ENCODE measurements around the gene YTHDF2.
"Not testable (repeated sequence)": the region's sequence is repeated elsewhere in the genome, so short reads cannot be mapped to it uniquely, and the experiment has no call there.

YTHDF2 gene

GRCh38 chr1:28736450-28737306, at the start of gene YTHDF2:
Gene YTHDF2 (plus strand): TSS chr1:28736940. CDS start chr1:28737121, 181 bp downstream.
- Histone ChIP-seq H3K9ac (ENCODE audit: low read depth in 1 of 2, low read length in 2 of 2) (peak within 1 kb of the TSS; percentile 84 to 94), H3K9me3 (ENCODE audit: control insufficient read depth in 2 of 2, low read length in 2 of 2) (no peaks in the 10 kb centered on the region), H3K4me3 (ENCODE audit: low read length in 2 of 2) (peak within 1 kb of the TSS; percentile 86 to 91), H3K36me3 (ENCODE audit: control insufficient read depth in 2 of 2, insufficient read depth in 2 of 2, low read length in 2 of 2) (peaks cover 21 to 27% of the 10 kb centered on the region in 2 donors), H3K27me3 (ENCODE audit: control insufficient read depth in 2 of 2, insufficient read depth in 2 of 2, low read length in 2 of 2) (no peaks in the 10 kb centered on the region), H3K27ac (ENCODE audit: low read depth in 2 of 2, low read length in 2 of 2) (peak within 1 kb of the TSS; percentile 94 to 95), H3K4me1 (ENCODE audit: control insufficient read depth in 2 of 2, insufficient read depth in 2 of 2, low read length in 2 of 2) (peaks cover 21 to 23% of the 10 kb centered on the region in 2 donors)

DNA sequence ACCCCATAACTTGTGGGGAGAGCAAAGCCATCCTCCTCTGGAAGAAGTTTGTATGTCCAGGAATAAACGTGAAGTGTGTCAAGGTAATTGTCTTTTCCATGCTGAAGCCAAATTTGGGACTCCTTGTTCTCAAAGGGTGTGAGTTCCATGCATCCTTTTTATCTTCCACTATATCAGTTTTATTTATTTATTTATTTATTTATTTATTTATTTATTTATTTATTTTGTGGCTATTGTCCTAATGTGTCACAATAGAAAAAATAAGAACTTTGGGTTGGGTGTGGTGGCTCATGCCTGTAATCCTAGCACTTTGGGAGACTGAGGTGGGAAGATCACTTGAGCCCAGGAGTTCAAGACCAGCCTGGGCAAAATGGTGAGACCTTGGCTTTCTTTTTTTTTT, 45.1 kb upstream of the YTHDF2 start:
- not testable (repeated sequence) for H3K4me3 ChIP-seq (ENCODE audit: low read length in 2 of 2); H3K27me3 ChIP-seq (ENCODE audit: control insufficient read depth in 2 of 2, insufficient read depth in 2 of 2, low read length in 2 of 2); H3K27ac ChIP-seq (ENCODE audit: low read depth in 2 of 2, low read length in 2 of 2); H3K9ac ChIP-seq (ENCODE audit: low read depth in 1 of 2, low read length in 2 of 2); H3K4me1 ChIP-seq (ENCODE audit: control insufficient read depth in 2 of 2, insufficient read depth in 2 of 2, low read length in 2 of 2); H3K9me3 ChIP-seq (ENCODE audit: control insufficient read depth in 2 of 2, low read length in 2 of 2)
- peaks cover 17 to 18% of the 10 kb centered on the region in 2 donors for H3K36me3 ChIP-seq (ENCODE audit: control insufficient read depth in 2 of 2, insufficient read depth in 2 of 2, low read length in 2 of 2)

DNA sequence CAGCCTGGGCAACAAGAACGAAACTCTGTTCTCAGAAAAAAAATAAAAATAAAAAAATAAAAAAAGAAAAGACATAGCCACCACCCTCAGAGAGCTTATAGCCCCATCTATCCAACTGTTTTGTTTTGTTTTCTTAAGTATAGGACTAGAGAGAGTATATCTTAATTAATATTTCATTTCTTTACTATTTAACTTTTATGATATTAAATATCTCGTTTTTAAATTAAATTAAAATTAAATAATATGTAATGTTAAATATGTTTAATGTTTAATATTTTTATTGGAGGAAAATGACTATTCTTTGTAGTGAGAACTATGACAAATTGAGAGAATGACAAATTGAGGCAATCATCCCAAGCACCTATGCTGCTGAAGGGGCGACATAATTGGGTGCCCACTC, 33.1 kb upstream of the YTHDF2 start:
- Histone ChIP-seq H3K4me3 (ENCODE audit: low read length in 2 of 2) (no peak overlapping the region), H3K9ac (ENCODE audit: low read depth in 1 of 2, low read length in 2 of 2) (no peak overlapping the region), H3K27ac (ENCODE audit: low read depth in 2 of 2, low read length in 2 of 2) (no peak overlapping the region), H3K27me3 (ENCODE audit: control insufficient read depth in 2 of 2, insufficient read depth in 2 of 2, low read length in 2 of 2) (no peaks in the 10 kb centered on the region), H3K36me3 (ENCODE audit: control insufficient read depth in 2 of 2, insufficient read depth in 2 of 2, low read length in 2 of 2) (peaks cover 17 to 30% of the 10 kb centered on the region in 2 donors), H3K4me1 (ENCODE audit: control insufficient read depth in 2 of 2, insufficient read depth in 2 of 2, low read length in 2 of 2) (no peaks in the 10 kb centered on the region), H3K9me3 (ENCODE audit: control insufficient read depth in 2 of 2, low read length in 2 of 2) (no peaks in the 10 kb centered on the region)

GRCh38 chr1:28716336-28716735, 20.4 kb upstream of the YTHDF2 start:
- no peak overlapping the region for H3K4me3 ChIP-seq (ENCODE audit: low read length in 2 of 2)
- no peak overlapping the region for H3K27ac ChIP-seq (ENCODE audit: low read depth in 2 of 2, low read length in 2 of 2)
- no peaks in the 10 kb centered on the region for H3K9me3 ChIP-seq (ENCODE audit: control insufficient read depth in 2 of 2, low read length in 2 of 2)
- H3K36me3 ChIP-seq (ENCODE audit: control insufficient read depth in 2 of 2, insufficient read depth in 2 of 2, low read length in 2 of 2): peaks cover 23 to 29% of the 10 kb centered on the region in 2 donors
- H3K4me1 ChIP-seq (ENCODE audit: control insufficient read depth in 2 of 2, insufficient read depth in 2 of 2, low read length in 2 of 2): no peaks in the 10 kb centered on the region
- no peak overlapping the region for H3K9ac ChIP-seq (ENCODE audit: low read depth in 1 of 2, low read length in 2 of 2)
- no peaks in the 10 kb centered on the region for H3K27me3 ChIP-seq (ENCODE audit: control insufficient read depth in 2 of 2, insufficient read depth in 2 of 2, low read length in 2 of 2)

GRCh38 chr1:28718166-28718565, 18.6 kb upstream of the YTHDF2 start:
- no peaks in the 10 kb centered on the region for H3K9me3 ChIP-seq (ENCODE audit: control insufficient read depth in 2 of 2, low read length in 2 of 2)
- no peaks in the 10 kb centered on the region for H3K4me1 ChIP-seq (ENCODE audit: control insufficient read depth in 2 of 2, insufficient read depth in 2 of 2, low read length in 2 of 2)
- peaks cover 14 to 17% of the 10 kb centered on the region in 2 donors for H3K36me3 ChIP-seq (ENCODE audit: control insufficient read depth in 2 of 2, insufficient read depth in 2 of 2, low read length in 2 of 2)
- no peak overlapping the region for H3K27ac ChIP-seq (ENCODE audit: low read depth in 2 of 2, low read length in 2 of 2)
- no peaks in the 10 kb centered on the region for H3K27me3 ChIP-seq (ENCODE audit: control insufficient read depth in 2 of 2, insufficient read depth in 2 of 2, low read length in 2 of 2)
- no peak overlapping the region for H3K9ac ChIP-seq (ENCODE audit: low read depth in 1 of 2, low read length in 2 of 2)
- H3K4me3 ChIP-seq (ENCODE audit: low read length in 2 of 2): no peak overlapping the region

DNA sequence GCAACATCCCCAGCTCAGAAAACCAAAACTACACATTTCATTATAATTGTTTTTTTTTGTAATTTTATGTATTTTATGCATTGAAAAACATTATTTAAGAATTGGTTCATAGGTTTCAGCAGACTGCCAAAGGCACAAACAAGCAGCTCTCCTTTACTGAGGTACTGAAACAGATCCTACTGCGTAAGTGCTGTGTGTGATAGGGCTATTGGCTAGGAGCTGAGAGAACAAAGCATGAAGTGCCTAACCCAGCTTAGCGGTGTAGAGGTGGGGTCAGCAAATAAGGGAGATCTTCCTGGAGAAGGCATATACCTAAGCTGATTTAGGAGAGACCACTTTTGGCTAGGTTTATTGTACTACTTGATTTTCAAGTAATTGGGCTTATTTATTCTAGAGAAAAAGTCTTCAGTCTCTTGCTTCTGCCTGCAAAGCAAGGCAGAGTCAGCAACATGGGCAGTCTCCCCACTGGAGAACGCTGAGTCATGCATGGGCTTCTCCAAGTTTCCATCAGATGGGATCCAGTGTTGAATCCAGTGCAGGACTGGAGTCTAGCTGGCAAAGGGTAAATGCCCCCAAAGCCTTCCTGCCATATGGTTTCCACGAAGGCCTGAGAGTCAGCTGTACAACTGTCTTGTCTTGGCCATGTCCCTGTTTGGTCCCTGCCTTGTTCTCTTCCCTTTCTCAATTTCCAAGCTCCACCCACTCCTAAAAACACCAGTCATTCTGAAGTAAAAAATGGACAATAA, 18.0 kb upstream of the YTHDF2 start:
- H3K4me1 ChIP-seq (ENCODE audit: control insufficient read depth in 2 of 2, insufficient read depth in 2 of 2, low read length in 2 of 2): no peaks in the 10 kb centered on the region
- no peak overlapping the region for H3K27ac ChIP-seq (ENCODE audit: low read depth in 2 of 2, low read length in 2 of 2)
- no peaks in the 10 kb centered on the region for H3K9me3 ChIP-seq (ENCODE audit: control insufficient read depth in 2 of 2, low read length in 2 of 2)
- H3K36me3 ChIP-seq (ENCODE audit: control insufficient read depth in 2 of 2, insufficient read depth in 2 of 2, low read length in 2 of 2): peaks cover 12 to 14% of the 10 kb centered on the region in 2 donors
- H3K27me3 ChIP-seq (ENCODE audit: control insufficient read depth in 2 of 2, insufficient read depth in 2 of 2, low read length in 2 of 2): no peaks in the 10 kb centered on the region
- no peak overlapping the region for H3K9ac ChIP-seq (ENCODE audit: low read depth in 1 of 2, low read length in 2 of 2)
- H3K4me3 ChIP-seq (ENCODE audit: low read length in 2 of 2): no peak overlapping the region

- H3K9ac ChIP-seq (ENCODE audit: low read depth in 1 of 2, low read length in 2 of 2): no peak overlapping the region
- H3K27me3 ChIP-seq (ENCODE audit: control insufficient read depth in 2 of 2, insufficient read depth in 2 of 2, low read length in 2 of 2): no peaks in the 10 kb centered on the region
- H3K27ac ChIP-seq (ENCODE audit: low read depth in 2 of 2, low read length in 2 of 2): no peak overlapping the region
These were observed 17.5 kb upstream of the YTHDF2 start for GRCh38 chr1:28719332-28719619.

DNA sequence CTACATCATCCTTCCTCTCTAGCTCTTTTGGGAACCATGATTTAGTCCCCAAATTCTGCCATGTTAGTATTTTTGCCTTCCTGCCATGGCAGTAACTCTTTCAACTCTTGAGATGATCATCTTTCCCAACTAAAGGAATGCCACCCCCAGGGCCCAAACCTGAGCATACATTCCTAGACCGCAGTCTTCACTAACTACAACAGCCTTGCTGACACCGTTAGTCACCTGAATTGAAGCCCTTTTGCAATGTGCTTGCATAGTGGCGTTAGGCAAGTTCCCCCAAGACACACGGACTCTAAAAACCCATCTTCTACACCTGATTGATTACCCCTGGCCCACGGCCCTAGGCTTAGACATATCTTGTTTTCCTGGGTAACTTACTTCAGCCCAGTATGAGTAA, 16.4 kb upstream of the YTHDF2 start:
- no peaks in the 10 kb centered on the region for H3K36me3 ChIP-seq (ENCODE audit: control insufficient read depth in 2 of 2, insufficient read depth in 2 of 2, low read length in 2 of 2)
- H3K4me1 ChIP-seq (ENCODE audit: control insufficient read depth in 2 of 2, insufficient read depth in 2 of 2, low read length in 2 of 2): no peaks in the 10 kb centered on the region
- H3K27me3 ChIP-seq (ENCODE audit: control insufficient read depth in 2 of 2, insufficient read depth in 2 of 2, low read length in 2 of 2): no peaks in the 10 kb centered on the region
- no peaks in the 10 kb centered on the region for H3K9me3 ChIP-seq (ENCODE audit: control insufficient read depth in 2 of 2, low read length in 2 of 2)
- H3K9ac ChIP-seq (ENCODE audit: low read depth in 1 of 2, low read length in 2 of 2): no peak overlapping the region
- H3K4me3 ChIP-seq (ENCODE audit: low read length in 2 of 2): no peak overlapping the region
- H3K27ac ChIP-seq (ENCODE audit: low read depth in 2 of 2, low read length in 2 of 2): no peak overlapping the region

More at GRCh38 chr1:28719332-28719619, 17.5 kb upstream of the YTHDF2 start:
- no peak overlapping the region for H3K4me3 ChIP-seq (ENCODE audit: low read length in 2 of 2)
- H3K36me3 ChIP-seq (ENCODE audit: control insufficient read depth in 2 of 2, insufficient read depth in 2 of 2, low read length in 2 of 2): peaks cover 8 to 9% of the 10 kb centered on the region in 2 donors
- no peaks in the 10 kb centered on the region for H3K4me1 ChIP-seq (ENCODE audit: control insufficient read depth in 2 of 2, insufficient read depth in 2 of 2, low read length in 2 of 2)
- H3K9me3 ChIP-seq (ENCODE audit: control insufficient read depth in 2 of 2, low read length in 2 of 2): no peaks in the 10 kb centered on the region

DNA sequence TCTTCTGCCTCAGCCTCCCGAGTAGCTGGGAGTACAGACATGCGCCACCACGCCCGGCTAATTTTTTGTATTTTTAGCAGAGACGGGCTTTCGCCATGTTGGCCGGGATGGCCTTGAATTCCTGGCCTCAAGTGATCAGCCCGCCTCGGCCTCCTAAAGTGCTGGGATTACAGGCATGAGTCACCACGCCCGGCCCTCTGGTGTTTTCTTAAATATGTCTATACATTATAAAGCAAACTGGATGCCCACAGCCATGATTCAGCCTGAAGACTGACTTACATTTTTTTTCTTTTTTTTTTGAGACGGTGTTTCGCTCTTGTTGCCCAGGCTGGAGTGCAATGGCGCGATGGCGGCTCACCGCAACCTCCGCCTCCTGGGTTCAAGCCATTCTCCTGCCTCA, 14.8 kb upstream of the YTHDF2 start:
- H3K9ac ChIP-seq (ENCODE audit: low read depth in 1 of 2, low read length in 2 of 2); H3K9me3 ChIP-seq (ENCODE audit: control insufficient read depth in 2 of 2, low read length in 2 of 2); H3K27me3 ChIP-seq (ENCODE audit: control insufficient read depth in 2 of 2, insufficient read depth in 2 of 2, low read length in 2 of 2); H3K36me3 ChIP-seq (ENCODE audit: control insufficient read depth in 2 of 2, insufficient read depth in 2 of 2, low read length in 2 of 2); H3K4me1 ChIP-seq (ENCODE audit: control insufficient read depth in 2 of 2, insufficient read depth in 2 of 2, low read length in 2 of 2); H3K27ac ChIP-seq (ENCODE audit: low read depth in 2 of 2, low read length in 2 of 2); H3K4me3 ChIP-seq (ENCODE audit: low read length in 2 of 2): not testable (repeated sequence)

DNA sequence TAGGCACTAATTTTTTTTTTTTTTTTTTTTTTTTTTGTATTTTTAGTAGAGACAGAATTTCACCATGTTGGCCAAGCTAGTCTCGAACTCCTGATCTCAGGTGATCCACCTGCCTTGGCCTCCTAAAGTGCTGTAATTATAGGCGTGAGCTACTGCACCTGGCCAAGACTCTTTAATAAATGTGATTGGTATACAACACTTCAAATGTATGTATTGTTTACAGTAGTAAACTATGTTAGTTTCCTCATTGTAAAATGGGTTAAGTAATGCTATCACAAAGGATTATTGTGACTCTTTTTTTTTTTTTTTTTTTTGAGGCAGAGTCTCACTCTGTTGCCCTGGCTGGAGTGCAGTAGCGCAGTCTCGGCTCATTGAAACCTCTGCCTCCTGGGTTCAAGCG, 11.4 kb upstream of the YTHDF2 start:
- H3K9me3 ChIP-seq (ENCODE audit: control insufficient read depth in 2 of 2, low read length in 2 of 2); H3K27me3 ChIP-seq (ENCODE audit: control insufficient read depth in 2 of 2, insufficient read depth in 2 of 2, low read length in 2 of 2); H3K9ac ChIP-seq (ENCODE audit: low read depth in 1 of 2, low read length in 2 of 2); H3K4me3 ChIP-seq (ENCODE audit: low read length in 2 of 2); H3K4me1 ChIP-seq (ENCODE audit: control insufficient read depth in 2 of 2, insufficient read depth in 2 of 2, low read length in 2 of 2); H3K36me3 ChIP-seq (ENCODE audit: control insufficient read depth in 2 of 2, insufficient read depth in 2 of 2, low read length in 2 of 2); H3K27ac ChIP-seq (ENCODE audit: low read depth in 2 of 2, low read length in 2 of 2): not testable (repeated sequence)

Measured in mucosa of rectum (tissue), 2 donors.